Endothelial cell of umbilical vein (primary cell): ENCODE results near the gene SETD1A. TPM values are rescaled to one million over a fixed set of nuclear protein-coding genes. Genes with fewer than 3 reads are reported as not detected.

ENCODE experiments used
- BruUV-seq: library from RNA; stranded (reverse); fragments of 400-500 nt; replicated peaks from 2 replicates; lab custom pipeline; 2021; lab: Mats Ljungman, UMichigan
- CTCF ChIA-PET: fragments of 300-600, 350-600 bp; sonication (Branson Sonifier 250); formaldehyde crosslinking; loops from one replicate; lab custom pipeline; 2021; ENCODE audit warnings: antibody characterized with exemption, inconsistent platforms; lab: Charles Lee
- POLR2A ChIA-PET: fragments of 300-600, 350-600 bp; sonication (Branson Sonifier 250); formaldehyde crosslinking; loops from one replicate; lab custom pipeline; 2021; ENCODE audit warnings: antibody characterized with exemption, inconsistent platforms; lab: Charles Lee
- DNase-seq: peaks from one replicate; pipeline ENCODE4 v3.0.0-alpha.2; 2011; ENCODE audit warnings: low read depth, low spot score
- FAIRE-seq: peaks from 2 replicates; lab custom pipeline; 2011; peaks lifted over from hg19 to GRCh38; lab: Jason Lieb, UNC
- H2AFZ ChIP-seq: 2 replicates; pipeline ENCODE4 v1.6.0; 2012; ENCODE audit warnings: low read depth, low read length, control low read depth, inconsistent platforms
- H3K27ac ChIP-seq: 2 replicates; pipeline ENCODE4 v1.5.1; 2011; ENCODE audit warnings: low read depth, mild to moderate bottlenecking, control low read depth, low read length, moderate library complexity; ENCODE audit not compliant: insufficient read depth
- H3K27me3 ChIP-seq, 2 experiments: 2 replicates each; pipeline versions ENCODE4 v1.6.0 to v1.6.1; 2011; ENCODE audit warnings: low read length in 2 of 2, mixed read lengths in 1 of 2; ENCODE audit not compliant: control insufficient read depth in 2 of 2, insufficient read depth in 2 of 2
- H3K36me3 ChIP-seq, 2 experiments: 2 replicates in 1 of 2; 3 replicates in 1 of 2; pipeline ENCODE4 v1.5.1; 2011; ENCODE audit warnings: low read length in 2 of 2, mild to moderate bottlenecking in 1 of 2, moderate library complexity in 1 of 2; ENCODE audit not compliant: control insufficient read depth in 2 of 2, insufficient read depth in 2 of 2; ENCODE audit errors: extremely low read depth in 1 of 2
- H3K4me1 ChIP-seq: 3 replicates; pipeline ENCODE4 v1.5.1; 2011; ENCODE audit warnings: mild to moderate bottlenecking, low read length; ENCODE audit not compliant: control insufficient read depth, insufficient read depth; ENCODE audit errors: extremely low read depth
- H3K4me2 ChIP-seq: 2 replicates; pipeline ENCODE4 v1.6.1; 2011; ENCODE audit warnings: low read length, control low read depth, mixed read lengths; ENCODE audit not compliant: insufficient read depth
- H3K4me3 ChIP-seq, 3 experiments: fragments of 200-600 bp in 1 of 3; sonication (generic), shearing (Covaris generic) in 1 of 3; replicated peaks in 1 of 3; 2 replicates each; pipeline ENCODE4 v1.5.1; 2011 to 2016; ENCODE audit warnings: control low read depth in 3 of 3, low read length in 3 of 3, mild to moderate bottlenecking in 2 of 3, inconsistent platforms in 1 of 3, low read depth in 1 of 3, moderate library complexity in 1 of 3; ENCODE audit not compliant: insufficient read depth in 1 of 3
- H3K79me2 ChIP-seq: 2 replicates; pipeline ENCODE4 v1.6.0; 2012; ENCODE audit warnings: low read length, inconsistent platforms; ENCODE audit not compliant: control insufficient read depth, insufficient read depth
- H3K9ac ChIP-seq: replicated peaks from 2 replicates; pipeline ENCODE3; 2011; ENCODE audit warnings: low read length, control low read depth; ENCODE audit not compliant: insufficient read depth; ENCODE audit errors: extremely low read depth
- H3K9me1 ChIP-seq: replicated peaks from 3 replicates; pipeline ENCODE4 v1.6.0; 2011; ENCODE audit warnings: mild to moderate bottlenecking, low read length; ENCODE audit not compliant: control insufficient read depth, insufficient read depth; ENCODE audit errors: extremely low read depth
- H3K9me3 ChIP-seq: replicated peaks from 2 replicates; pipeline ENCODE4 v1.5.1; 2012; ENCODE audit warnings: low read length, inconsistent platforms; ENCODE audit not compliant: control insufficient read depth, insufficient read depth
- H4K20me1 ChIP-seq: replicated peaks from 2 replicates; pipeline ENCODE3; 2011; ENCODE audit warnings: mild to moderate bottlenecking, low read length; ENCODE audit not compliant: control insufficient read depth, insufficient read depth; ENCODE audit errors: extremely low read depth
- EZH2 ChIP-seq: IDR thresholded peaks from 2 replicates; pipeline ENCODE4 v1.6.1; 2012; ENCODE audit warnings: borderline replicate concordance, low read depth, mild to moderate bottlenecking, moderate library complexity, low read length, inconsistent platforms; ENCODE audit not compliant: severe bottlenecking
- FOS ChIP-seq: IDR thresholded peaks from 2 replicates; pipeline ENCODE4 v1.6.1; 2011; ENCODE audit warnings: mild to moderate bottlenecking, low read length, moderate library complexity, borderline replicate concordance; ENCODE audit not compliant: insufficient read depth
- GATA2 ChIP-seq: IDR thresholded peaks from 2 replicates; pipeline ENCODE4 v1.7.0; 2011; ENCODE audit warnings: low read depth, mild to moderate bottlenecking, moderate library complexity, mixed read lengths, low read length; ENCODE audit not compliant: insufficient read length, insufficient read depth
- JUN ChIP-seq: IDR thresholded peaks from 2 replicates; pipeline ENCODE4 v1.6.1; 2011; ENCODE audit warnings: borderline replicate concordance, low read depth; ENCODE audit not compliant: insufficient read length, insufficient read depth
- MAX ChIP-seq: IDR thresholded peaks from 2 replicates; pipeline ENCODE4 v1.6.1; 2011; ENCODE audit not compliant: insufficient read depth, insufficient read length
- MYC ChIP-seq: IDR thresholded peaks from one replicate; pipeline ENCODE4 v1.6.1; 2011; ENCODE audit warnings: mild to moderate bottlenecking, low read depth, low read length
- POLR2AphosphoS5 ChIP-seq: IDR thresholded peaks from 2 replicates; pipeline ENCODE4 v1.6.1; 2012; ENCODE audit warnings: low read depth, mild to moderate bottlenecking, control low read depth, low read length, moderate library complexity; ENCODE audit not compliant: insufficient read depth
- dilution Hi-C: fragments of 300-500 bp; cut with MboI; formaldehyde crosslinking; loops from one replicate; pipeline ENCODE4 v1.15.0; 2019; ENCODE audit warnings: low sequenced_read_pairs; ENCODE audit not compliant: extremely low pct_ligation_motif_present
- intact Hi-C: fragments of 100-400 bp; cut with micrococcal nuclease; formaldehyde crosslinking; loops from one replicate; pipeline ENCODE4 v1.10.0; 2022
- polyA plus RNA-seq, 4 experiments: library from polyadenylated mRNA; depleted of rRNA in 3 of 4; stranded (reverse) in 3 of 4; unstranded in 1 of 4; fragments of >200 nt; gene quantifications; 2 replicates each; pipeline versions ENCODE4 v1.2.1 to v1.2.3, GENCODE V29; 2011 to 2012; ENCODE audit warnings: missing spikeins in 1 of 4
- total RNA-seq: library from RNA; stranded (reverse); gene quantifications from 2 replicates; pipeline ENCODE4 v1.2.3, GENCODE V29; 2021

Gene SETD1A
- total and polyA plus RNA-seq, 2 donors (not counting 3 experiments of a cell fraction or from before 2014, with no cell fraction given) = 3.5 to 21.3 TPM

DNA sequence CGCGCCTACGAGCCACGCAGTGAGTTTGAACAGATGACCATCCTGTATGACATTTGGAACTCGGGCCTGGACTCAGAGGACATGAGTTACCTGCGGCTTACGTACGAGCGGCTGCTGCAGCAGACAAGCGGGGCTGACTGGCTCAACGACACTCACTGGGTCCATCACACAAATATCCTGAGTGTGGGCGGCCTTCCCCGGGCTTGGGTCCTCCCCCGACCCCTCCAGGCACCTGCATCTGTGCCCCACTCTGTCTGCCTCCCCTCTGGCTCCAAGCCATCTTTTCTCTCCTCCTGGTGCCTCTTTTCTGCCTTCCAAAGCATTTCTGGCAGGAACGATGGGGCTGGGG lies 22.4 kb downstream of the SETD1A start:
- POLR2A ChIA-PET = no interaction called here
- DNase-seq = no peak
- Histone ChIP-seq H2AFZ (no peak overlapping the region), H3K27ac (no peak overlapping the region), H3K4me2 (no peak overlapping the region), H3K27me3 (no peaks in the 10 kb centered on the region), H3K36me3 (peaks cover 9 to 35% of the 10 kb centered on the region in 2 experiments), H3K9me3 (no peaks in the 10 kb centered on the region), H3K79me2 (no peaks in the 10 kb centered on the region), H3K4me3 (no peak overlapping the region), H3K9ac (no peak overlapping the region), H4K20me1 (no peaks in the 10 kb centered on the region), H3K9me1 (no peaks in the 10 kb centered on the region), H3K4me1 (no peaks in the 10 kb centered on the region)
- FAIRE-seq = no peak
- BruUV-seq = no TSS peak
- intact Hi-C loops = loop anchor here (10.0 kb wide), 1 partner anchor 715 kb away; no protein-coding TSS in a partner anchor
- CTCF ChIA-PET = no interaction called here
- TF ChIP-seq MYC = no peak
- TF ChIP-seq GATA2 = no peak
- no peak for TF ChIP-seq POLR2AphosphoS5
- no peak for TF ChIP-seq JUN
- no peak for TF ChIP-seq FOS
- dilution Hi-C loops = no loop called here

DNA sequence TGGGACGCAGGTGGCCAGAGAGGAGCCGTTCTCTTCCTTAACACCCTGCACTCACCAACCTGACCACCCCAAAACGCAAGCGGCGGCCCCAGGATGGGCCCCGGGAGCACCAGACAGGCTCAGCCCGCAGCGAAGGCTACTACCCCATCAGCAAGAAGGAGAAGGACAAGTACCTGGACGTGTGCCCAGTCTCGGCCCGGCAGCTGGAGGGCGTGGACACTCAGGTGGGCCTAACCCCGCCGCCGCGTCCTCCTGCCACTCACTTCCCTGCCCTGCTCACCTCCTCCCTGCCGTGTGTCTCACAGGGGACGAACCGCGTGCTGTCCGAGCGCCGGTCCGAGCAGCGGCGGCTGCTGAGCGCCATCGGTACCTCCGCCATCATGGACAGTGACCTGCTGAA lies 22.9 kb downstream of the SETD1A start:
- Histone ChIP-seq H3K27ac (no peak overlapping the region), H3K36me3 (peaks cover 9 to 35% of the 10 kb centered on the region in 2 experiments), H3K4me3 (no peak overlapping the region), H2AFZ (no peak overlapping the region), H3K4me1 (no peaks in the 10 kb centered on the region), H3K9me1 (no peaks in the 10 kb centered on the region), H3K4me2 (no peak overlapping the region), H3K9me3 (no peaks in the 10 kb centered on the region), H3K27me3 (no peaks in the 10 kb centered on the region), H3K79me2 (no peaks in the 10 kb centered on the region), H4K20me1 (no peaks in the 10 kb centered on the region), H3K9ac (no peak overlapping the region)
- ChIA-PET POLR2A (no interaction called here), CTCF (no interaction called here)
- dilution Hi-C loops = no loop called here
- intact Hi-C loops = loop anchor here (10.0 kb wide), 1 partner anchor 714 kb away; no protein-coding TSS in a partner anchor
- DNase-seq = no peak
- no peak for FAIRE-seq
- TF ChIP-seq EZH2 (no peak), POLR2AphosphoS5 (no peak), MYC (no peak), JUN (no peak), MAX (no peak)
- no TSS peak for BruUV-seq
